ENCODE results near the gene EPB41L3.

EPB41L3 gene

GRCh38 chr18:5449858-5450509, 93.8 kb downstream of the EPB41L3 start:
- DNase-seq, result no peak

- no peak for DNase-seq
These were observed 96.4 kb downstream of the EPB41L3 start for GRCh38 chr18:5447442-5447841.

- DNase-seq, result no peak
These were observed 99.0 kb downstream of the EPB41L3 start for GRCh38 chr18:5444847-5445246.

GRCh38 chr18:5444269-5444668, 99.5 kb downstream of the EPB41L3 start:
- no peak for DNase-seq

GRCh38 chr18:5439986-5440696, 103.7 kb downstream of the EPB41L3 start:
- no peak for DNase-seq

GRCh38 chr18:5434425-5434824, 109.4 kb downstream of the EPB41L3 start:
- DNase-seq, result no peak

GRCh38 chr18:5431836-5432575, 111.8 kb downstream of the EPB41L3 start:
- DNase-seq, result peak; percentile 63 to 80

- DNase-seq, result no peak
These were observed 113.7 kb downstream of the EPB41L3 start for GRCh38 chr18:5430131-5430530.

- DNase-seq, result no peak
These were observed 114.1 kb downstream of the EPB41L3 start for GRCh38 chr18:5429681-5430080.

GRCh38 chr18:5425721-5426120, 118.1 kb downstream of the EPB41L3 start:
- no peak for DNase-seq

- DNase-seq, result peak in 1 of 2 experiments; percentile 38
These were observed 118.7 kb downstream of the EPB41L3 start for GRCh38 chr18:5424903-5425664.

GRCh38 chr18:5422626-5423025, 121.2 kb downstream of the EPB41L3 start:
- DNase-seq, result no peak

GRCh38 chr18:5421981-5422380, 121.8 kb downstream of the EPB41L3 start:
- DNase-seq, result no peak

GRCh38 chr18:5420906-5421305, 122.9 kb downstream of the EPB41L3 start:
- no peak for DNase-seq

GRCh38 chr18:5419601-5420000, 124.2 kb downstream of the EPB41L3 start:
- no peak for DNase-seq

GRCh38 chr18:5419030-5419429, 124.8 kb downstream of the EPB41L3 start:
- DNase-seq, result no peak

GRCh38 chr18:5417342-5417741, 126.5 kb downstream of the EPB41L3 start:
- no peak for DNase-seq

GRCh38 chr18:5416112-5416511, 127.7 kb downstream of the EPB41L3 start:
- DNase-seq, result no peak

GRCh38 chr18:5415665-5416064, 128.1 kb downstream of the EPB41L3 start:
- no peak for DNase-seq

GRCh38 chr18:5415031-5415430, 128.8 kb downstream of the EPB41L3 start:
- DNase-seq, result no peak

- no peak for DNase-seq
These were observed 129.3 kb downstream of the EPB41L3 start for GRCh38 chr18:5414546-5414945.

- DNase-seq, result peak; percentile 6 to 24
These were observed 130.3 kb downstream of the EPB41L3 start for GRCh38 chr18:5413447-5413846.

- DNase-seq, result no peak
These were observed 133.2 kb downstream of the EPB41L3 start for GRCh38 chr18:5410582-5410981.
